GM13977 (cell line): ENCODE data around the gene CAMTA1.

Experiments
- DNase-seq: peaks from one replicate; pipeline ENCODE4 v3.0.0; 2012; ENCODE audit warnings: low spot score
- in situ Hi-C: fragments of 300-500 bp; cut with MboI; formaldehyde crosslinking; loops from one replicate; pipeline ENCODE4 v1.12.0; 2022; ENCODE audit warnings: low sequenced_read_pairs, low pct_unique_long_range_greater_than_20kb, mixed read lengths, inconsistent platforms; ENCODE audit not compliant: unreplicated experiment
- TF ChIP-seq, protein P1 (sequence below): IDR thresholded peaks from 2 replicates; pipeline ENCODE4 v1.5.1; 2012; ENCODE audit warnings: mild to moderate bottlenecking, control low read depth; ENCODE audit not compliant: insufficient read depth; ENCODE audit errors: extremely low read depth, missing control alignments

Gene CAMTA1

DNA sequence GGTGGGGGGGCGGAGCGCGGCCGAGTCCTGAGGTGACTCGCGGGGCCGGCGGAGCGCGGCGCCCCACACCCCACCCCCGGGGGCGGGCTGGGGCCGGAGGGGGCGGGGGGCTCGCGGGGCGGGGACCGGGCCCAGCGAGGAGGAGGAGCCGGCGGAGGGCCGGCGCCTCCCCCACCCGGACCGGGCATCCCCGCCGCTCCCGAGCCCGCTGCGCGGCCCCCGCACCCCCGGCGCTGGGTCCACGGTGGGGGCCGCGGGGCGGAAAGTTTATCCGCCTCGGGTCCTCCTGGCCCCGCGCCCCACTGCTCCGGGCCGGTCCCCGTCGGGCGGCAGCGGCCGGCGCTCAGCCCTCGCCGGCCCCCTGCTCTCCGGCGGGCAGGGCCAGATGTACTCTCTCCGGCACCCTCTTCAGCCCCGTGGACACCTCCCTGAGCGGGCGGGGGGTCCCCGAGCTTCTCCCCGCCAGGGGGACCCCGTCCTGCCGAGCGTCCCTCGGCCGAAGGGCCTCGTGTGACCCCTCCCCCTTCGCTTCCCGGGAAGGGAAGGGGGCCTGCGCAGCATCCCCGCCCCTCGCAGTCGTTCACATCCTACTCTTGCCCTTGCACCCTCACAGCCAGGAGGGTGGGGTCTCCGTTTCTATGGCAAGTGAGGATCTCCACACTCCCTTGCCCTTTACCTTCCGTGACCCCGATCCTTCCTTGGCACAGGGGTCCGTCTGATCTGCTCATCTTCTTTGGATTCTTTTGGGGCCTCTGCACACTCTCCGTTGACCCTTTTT, 663 bp downstream of the CAMTA1 start:
- in situ Hi-C loops, result no loop called here
- peak; percentile 87 for DNase-seq
- TF ChIP-seq, protein P1, sequence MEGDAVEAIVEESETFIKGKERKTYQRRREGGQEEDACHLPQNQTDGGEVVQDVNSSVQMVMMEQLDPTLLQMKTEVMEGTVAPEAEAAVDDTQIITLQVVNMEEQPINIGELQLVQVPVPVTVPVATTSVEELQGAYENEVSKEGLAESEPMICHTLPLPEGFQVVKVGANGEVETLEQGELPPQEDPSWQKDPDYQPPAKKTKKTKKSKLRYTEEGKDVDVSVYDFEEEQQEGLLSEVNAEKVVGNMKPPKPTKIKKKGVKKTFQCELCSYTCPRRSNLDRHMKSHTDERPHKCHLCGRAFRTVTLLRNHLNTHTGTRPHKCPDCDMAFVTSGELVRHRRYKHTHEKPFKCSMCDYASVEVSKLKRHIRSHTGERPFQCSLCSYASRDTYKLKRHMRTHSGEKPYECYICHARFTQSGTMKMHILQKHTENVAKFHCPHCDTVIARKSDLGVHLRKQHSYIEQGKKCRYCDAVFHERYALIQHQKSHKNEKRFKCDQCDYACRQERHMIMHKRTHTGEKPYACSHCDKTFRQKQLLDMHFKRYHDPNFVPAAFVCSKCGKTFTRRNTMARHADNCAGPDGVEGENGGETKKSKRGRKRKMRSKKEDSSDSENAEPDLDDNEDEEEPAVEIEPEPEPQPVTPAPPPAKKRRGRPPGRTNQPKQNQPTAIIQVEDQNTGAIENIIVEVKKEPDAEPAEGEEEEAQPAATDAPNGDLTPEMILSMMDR, result peak; percentile 18

DNA sequence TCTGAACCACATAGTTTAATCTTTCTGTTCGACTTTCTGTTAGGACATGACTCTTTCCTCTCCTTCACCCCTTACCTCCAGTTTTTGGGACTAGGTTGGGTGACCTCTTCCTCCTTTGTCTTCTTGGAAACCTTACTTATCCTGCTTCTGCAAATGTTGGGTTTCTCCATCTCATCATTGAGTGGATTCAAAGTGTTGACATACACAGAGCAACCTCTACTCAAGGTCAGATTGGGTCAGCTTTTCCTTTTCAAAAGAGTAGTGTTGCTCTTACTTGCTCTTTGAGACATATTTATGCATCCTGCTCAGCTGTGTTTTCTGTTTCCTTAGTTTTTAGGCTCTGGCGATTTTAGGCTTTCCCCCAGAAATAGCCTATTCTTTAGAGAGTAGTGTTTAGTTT, 3.7 kb downstream of the CAMTA1 start:
- DNase-seq, result no peak
- in situ Hi-C loops, result no loop called here
- TF ChIP-seq, protein P1, result no peak

DNA sequence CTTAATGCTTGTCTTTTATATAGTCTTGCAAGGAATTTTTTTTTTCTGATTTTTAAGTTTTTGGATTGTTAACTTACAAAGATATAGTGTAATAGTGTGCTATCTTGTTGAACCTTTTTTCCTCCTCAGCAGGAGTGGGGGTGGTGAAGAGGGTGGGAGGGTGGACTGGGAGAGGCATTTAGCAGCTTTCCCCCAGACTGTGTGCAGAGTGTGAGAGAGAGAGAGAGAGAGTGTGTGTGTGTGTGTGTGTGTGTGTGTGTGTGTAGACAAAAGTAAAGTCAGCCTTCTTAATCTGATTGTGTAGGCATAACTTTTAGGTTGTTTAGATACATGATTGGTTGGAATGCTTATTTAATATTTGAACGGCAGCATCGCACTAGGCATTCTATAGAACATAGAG, 4.9 kb downstream of the CAMTA1 start:
- TF ChIP-seq, protein P1, result no peak
- no peak for DNase-seq
- in situ Hi-C loops, result no loop called here

DNA sequence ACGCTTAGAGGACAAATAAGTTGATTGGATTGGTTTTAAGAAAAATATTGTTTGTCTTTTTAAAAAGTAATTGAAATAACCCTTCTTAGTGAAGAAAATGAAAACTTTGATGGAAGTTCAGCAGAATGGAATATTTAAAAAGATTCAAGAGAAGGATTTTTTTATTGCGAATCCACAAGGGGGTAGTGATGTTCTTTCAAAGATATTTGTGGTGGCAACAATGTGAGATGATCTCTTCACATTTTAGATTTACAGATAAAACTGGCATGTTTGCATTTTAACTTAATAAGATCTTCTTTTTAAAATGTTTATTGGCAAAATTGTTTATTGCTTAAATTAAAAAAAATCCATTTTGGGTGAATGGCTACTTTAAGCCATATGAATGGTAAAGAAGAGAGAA, 8.9 kb downstream of the CAMTA1 start:
- TF ChIP-seq, protein P1, result peak; percentile 36
- in situ Hi-C loops, result no loop called here
- peak; percentile 38 for DNase-seq

GRCh38 chr1:6795203-6795602, 9.9 kb downstream of the CAMTA1 start:
- TF ChIP-seq, protein P1, result no peak
- in situ Hi-C loops, result no loop called here
- no peak for DNase-seq

- in situ Hi-C loops, result no loop called here
- no peak for DNase-seq
- TF ChIP-seq, protein P1, result no peak
These were observed 10.4 kb downstream of the CAMTA1 start for GRCh38 chr1:6795661-6796060.
